Measurements from ENCODE around the gene KLHDC7B.

- no peak for TF ChIP-seq CTCF (conservative IDR thresholded peaks at IDR 0.05; ENCODE audit: low read length)
- TF ChIP-seq EZH2phosphoT487 (IDR thresholded peaks at IDR 0.05; ENCODE audit: borderline replicate concordance), result no peak
Measured at GRCh38 chr22:50540381-50540780, 5.3 kb upstream of the KLHDC7B start.

Measured in Loucy (cell line).